Stomach smooth muscle (tissue), 2 donors: ENCODE results near the gene SERTM1.

Experiments
- H3K27ac ChIP-seq: one replicate; pipeline ENCODE4 v1.7.0; 2013; ENCODE audit warnings: mild to moderate bottlenecking, low read length, inconsistent platforms
- H3K27me3 ChIP-seq, 2 donors: one replicate each; pipeline ENCODE4 v1.7.0; 2013; ENCODE audit warnings: low read length in 2 of 2; ENCODE audit not compliant: insufficient read depth in 2 of 2, control insufficient read depth in 1 of 2
- H3K36me3 ChIP-seq, 2 donors: one replicate each; pipeline ENCODE4 v1.7.0; 2013; ENCODE audit warnings: low read length in 2 of 2; ENCODE audit not compliant: control insufficient read depth in 2 of 2, insufficient read depth in 2 of 2
- H3K4me1 ChIP-seq: one replicate; pipeline ENCODE4 v1.7.0; 2013; ENCODE audit warnings: low read length; ENCODE audit not compliant: control insufficient read depth, insufficient read depth
- H3K4me3 ChIP-seq, 2 donors: one replicate each; pipeline ENCODE4 v1.7.0; 2013; ENCODE audit warnings: low read length in 2 of 2
- H3K9ac ChIP-seq, 2 donors: one replicate each; pipeline ENCODE4 v1.7.0; 2013; ENCODE audit warnings: low read length in 2 of 2, mild to moderate bottlenecking in 1 of 2
- H3K9me3 ChIP-seq, 2 donors: one replicate each; pipeline ENCODE4 v1.7.0; 2013; ENCODE audit warnings: low read length in 2 of 2; ENCODE audit not compliant: control insufficient read depth in 2 of 2
- donor health status: healthy.
- donor health status: Pancreatic carcinoma.

Gene SERTM1

GRCh38 chr13:36710396-36710795 is 36.6 kb downstream of the SERTM1 start:
- peaks cover 0 to 4% of the 10 kb centered on the region in 2 donors for H3K9me3 ChIP-seq
- H3K4me3 ChIP-seq = no peak overlapping the region
- no peaks in the 10 kb centered on the region for H3K36me3 ChIP-seq
- H3K27ac ChIP-seq = no peak overlapping the region
- no peak overlapping the region for H3K9ac ChIP-seq
- no peaks in the 10 kb centered on the region for H3K4me1 ChIP-seq
- no peaks in the 10 kb centered on the region for H3K27me3 ChIP-seq

GRCh38 chr13:36712290-36712689 is 38.5 kb downstream of the SERTM1 start:
- Histone ChIP-seq H3K36me3 (no peaks in the 10 kb centered on the region), H3K27ac (no peak overlapping the region), H3K4me1 (no peaks in the 10 kb centered on the region), H3K4me3 (no peak overlapping the region), H3K9ac (no peak overlapping the region), H3K27me3 (no peaks in the 10 kb centered on the region), H3K9me3 (peaks cover 0 to 4% of the 10 kb centered on the region in 2 donors)

GRCh38 chr13:36712770-36713169 is 39.0 kb downstream of the SERTM1 start:
- no peaks in the 10 kb centered on the region for H3K27me3 ChIP-seq
- H3K9me3 ChIP-seq = peaks cover 0 to 4% of the 10 kb centered on the region in 2 donors
- H3K4me1 ChIP-seq = no peaks in the 10 kb centered on the region

GRCh38 chr13:36713887-36714286 is 40.1 kb downstream of the SERTM1 start:
- peaks cover 0 to 4% of the 10 kb centered on the region in 2 donors for H3K9me3 ChIP-seq
- no peaks in the 10 kb centered on the region for H3K4me1 ChIP-seq
- H3K27me3 ChIP-seq = no peaks in the 10 kb centered on the region
- H3K27ac ChIP-seq = no peak overlapping the region
- no peak overlapping the region for H3K4me3 ChIP-seq
- no peak overlapping the region for H3K9ac ChIP-seq
- no peaks in the 10 kb centered on the region for H3K36me3 ChIP-seq

More at GRCh38 chr13:36712770-36713169, 39.0 kb downstream of the SERTM1 start:
- Histone ChIP-seq H3K4me3 (no peak overlapping the region), H3K27ac (no peak overlapping the region), H3K9ac (no peak overlapping the region), H3K36me3 (no peaks in the 10 kb centered on the region)

GRCh38 chr13:36715841-36716240 is 42.0 kb downstream of the SERTM1 start:
- Histone ChIP-seq H3K27ac (no peak overlapping the region), H3K4me1 (no peaks in the 10 kb centered on the region), H3K36me3 (no peaks in the 10 kb centered on the region), H3K9me3 (peaks cover 0 to 4% of the 10 kb centered on the region in 2 donors), H3K4me3 (no peak overlapping the region), H3K27me3 (no peaks in the 10 kb centered on the region), H3K9ac (no peak overlapping the region)

GRCh38 chr13:36717017-36717416 is 43.2 kb downstream of the SERTM1 start:
- no peaks in the 10 kb centered on the region for H3K4me1 ChIP-seq

GRCh38 chr13:36717966-36718545 is 44.2 kb downstream of the SERTM1 start:
- H3K27ac ChIP-seq = no peak overlapping the region
- H3K4me3 ChIP-seq = no peak overlapping the region
- H3K27me3 ChIP-seq = no peaks in the 10 kb centered on the region
- H3K36me3 ChIP-seq = no peaks in the 10 kb centered on the region
- H3K9ac ChIP-seq = no peak overlapping the region
- no peaks in the 10 kb centered on the region for H3K9me3 ChIP-seq
- no peaks in the 10 kb centered on the region for H3K4me1 ChIP-seq

More at GRCh38 chr13:36717017-36717416, 43.2 kb downstream of the SERTM1 start:
- H3K27me3 ChIP-seq = no peaks in the 10 kb centered on the region
- no peaks in the 10 kb centered on the region for H3K36me3 ChIP-seq
- peaks cover 0 to 3% of the 10 kb centered on the region in 2 donors for H3K9me3 ChIP-seq
- H3K27ac ChIP-seq = no peak overlapping the region
- H3K4me3 ChIP-seq = no peak overlapping the region
- H3K9ac ChIP-seq = no peak overlapping the region

- Histone ChIP-seq H3K27ac (no peak overlapping the region), H3K9ac (no peak overlapping the region), H3K36me3 (no peaks in the 10 kb centered on the region), H3K27me3 (no peaks in the 10 kb centered on the region), H3K4me3 (no peak overlapping the region), H3K4me1 (no peaks in the 10 kb centered on the region), H3K9me3 (no peaks in the 10 kb centered on the region)
These were observed 44.9 kb downstream of the SERTM1 start for GRCh38 chr13:36718686-36719085.

GRCh38 chr13:36724141-36724540 is 50.3 kb downstream of the SERTM1 start:
- H3K4me3 ChIP-seq = no peak overlapping the region
- no peak overlapping the region for H3K27ac ChIP-seq
- H3K27me3 ChIP-seq = no peaks in the 10 kb centered on the region
- no peak overlapping the region for H3K9ac ChIP-seq
- H3K36me3 ChIP-seq = no peaks in the 10 kb centered on the region
- H3K4me1 ChIP-seq = no peaks in the 10 kb centered on the region
- no peaks in the 10 kb centered on the region for H3K9me3 ChIP-seq

- no peak overlapping the region for H3K9ac ChIP-seq
- H3K36me3 ChIP-seq = no peaks in the 10 kb centered on the region
- H3K9me3 ChIP-seq = no peaks in the 10 kb centered on the region
- H3K27me3 ChIP-seq = no peaks in the 10 kb centered on the region
- no peak overlapping the region for H3K4me3 ChIP-seq
- no peaks in the 10 kb centered on the region for H3K4me1 ChIP-seq
- H3K27ac ChIP-seq = no peak overlapping the region
These were observed 52.1 kb downstream of the SERTM1 start for GRCh38 chr13:36725936-36726335.

- H3K27me3 ChIP-seq = no peaks in the 10 kb centered on the region
- H3K4me3 ChIP-seq = no peak overlapping the region
- H3K9me3 ChIP-seq = no peaks in the 10 kb centered on the region
- H3K4me1 ChIP-seq = no peaks in the 10 kb centered on the region
- no peaks in the 10 kb centered on the region for H3K36me3 ChIP-seq
- H3K27ac ChIP-seq = no peak overlapping the region
- no peak overlapping the region for H3K9ac ChIP-seq
These were observed 54.2 kb downstream of the SERTM1 start for GRCh38 chr13:36728006-36728405.
